ENCODE results near the gene MARVELD2.
"Not testable (repeated sequence)": the region's sequence is repeated elsewhere in the genome, so short reads cannot be mapped to it uniquely, and the experiment has no call there.

Gene MARVELD2, protein sequence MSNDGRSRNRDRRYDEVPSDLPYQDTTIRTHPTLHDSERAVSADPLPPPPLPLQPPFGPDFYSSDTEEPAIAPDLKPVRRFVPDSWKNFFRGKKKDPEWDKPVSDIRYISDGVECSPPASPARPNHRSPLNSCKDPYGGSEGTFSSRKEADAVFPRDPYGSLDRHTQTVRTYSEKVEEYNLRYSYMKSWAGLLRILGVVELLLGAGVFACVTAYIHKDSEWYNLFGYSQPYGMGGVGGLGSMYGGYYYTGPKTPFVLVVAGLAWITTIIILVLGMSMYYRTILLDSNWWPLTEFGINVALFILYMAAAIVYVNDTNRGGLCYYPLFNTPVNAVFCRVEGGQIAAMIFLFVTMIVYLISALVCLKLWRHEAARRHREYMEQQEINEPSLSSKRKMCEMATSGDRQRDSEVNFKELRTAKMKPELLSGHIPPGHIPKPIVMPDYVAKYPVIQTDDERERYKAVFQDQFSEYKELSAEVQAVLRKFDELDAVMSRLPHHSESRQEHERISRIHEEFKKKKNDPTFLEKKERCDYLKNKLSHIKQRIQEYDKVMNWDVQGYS

DNA sequence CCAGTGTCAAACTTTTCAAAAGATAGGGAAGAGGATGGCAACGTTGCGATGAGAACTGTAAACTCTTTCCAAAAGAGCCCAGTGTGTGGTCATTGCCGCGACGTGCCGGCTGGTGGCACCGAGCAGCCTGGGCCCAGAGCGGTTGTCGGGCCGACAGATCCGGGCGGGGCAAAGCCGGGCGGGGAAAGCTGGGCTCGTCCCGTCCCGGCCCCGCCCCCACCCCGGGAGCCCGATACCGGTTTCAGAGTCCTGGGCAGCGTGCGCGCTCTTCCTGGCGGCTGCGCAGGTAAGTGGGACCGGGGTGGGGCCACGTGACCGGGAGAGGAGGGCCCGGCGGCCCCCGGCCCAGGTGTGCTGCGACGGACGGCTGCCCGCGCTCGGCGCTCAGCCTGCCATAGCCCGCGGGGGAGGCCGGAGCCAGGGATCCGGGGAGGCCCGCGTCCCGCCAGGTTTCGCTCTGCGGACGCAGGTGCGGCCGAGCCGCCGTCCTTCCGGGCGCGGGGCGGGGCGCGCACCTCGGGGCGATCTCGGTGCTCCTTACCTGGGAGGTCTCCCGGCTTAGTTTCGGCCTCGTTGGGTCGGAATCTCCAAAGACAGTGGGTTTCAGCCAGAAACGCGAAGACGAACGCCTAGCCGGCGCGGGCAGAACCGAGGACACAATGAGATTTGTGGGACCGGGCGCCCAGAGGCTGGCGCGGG, at the start of gene MARVELD2:
TSS of gene MARVELD2 (plus strand) at position 232 of the 699 bp plus-strand sequence. CDS start 4,270 bp downstream, outside the sequence.
- peak in 1 of 2 donors; percentile 5 for DNase-seq

DNA sequence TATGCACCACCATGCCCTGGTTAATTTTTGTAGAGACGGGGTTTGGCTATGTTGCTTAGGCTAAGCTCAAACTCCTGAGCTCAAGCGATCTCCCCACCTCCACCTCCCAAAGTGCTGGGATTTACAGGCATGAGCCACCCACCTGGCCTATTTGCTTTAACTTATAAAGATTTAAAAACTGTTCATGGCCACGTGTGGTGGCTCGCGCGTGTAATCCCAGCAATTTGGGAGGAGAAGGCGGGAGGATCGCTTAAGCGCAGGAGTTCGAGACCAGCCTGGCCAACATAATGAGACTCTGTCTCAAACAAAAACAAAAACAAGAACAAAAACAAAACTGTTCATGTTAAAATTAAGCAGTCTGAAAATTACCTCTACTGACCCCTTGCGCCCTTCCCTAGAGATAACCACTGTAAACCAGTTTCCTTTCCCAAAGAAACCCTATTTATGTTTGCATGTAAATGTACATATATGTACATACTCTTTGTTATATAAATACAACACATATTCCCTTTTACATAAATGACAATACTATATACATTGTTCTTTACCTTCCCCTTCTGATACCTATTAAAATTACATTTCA, 47.1 kb upstream of the MARVELD2 start:
- no peak for DNase-seq

DNA sequence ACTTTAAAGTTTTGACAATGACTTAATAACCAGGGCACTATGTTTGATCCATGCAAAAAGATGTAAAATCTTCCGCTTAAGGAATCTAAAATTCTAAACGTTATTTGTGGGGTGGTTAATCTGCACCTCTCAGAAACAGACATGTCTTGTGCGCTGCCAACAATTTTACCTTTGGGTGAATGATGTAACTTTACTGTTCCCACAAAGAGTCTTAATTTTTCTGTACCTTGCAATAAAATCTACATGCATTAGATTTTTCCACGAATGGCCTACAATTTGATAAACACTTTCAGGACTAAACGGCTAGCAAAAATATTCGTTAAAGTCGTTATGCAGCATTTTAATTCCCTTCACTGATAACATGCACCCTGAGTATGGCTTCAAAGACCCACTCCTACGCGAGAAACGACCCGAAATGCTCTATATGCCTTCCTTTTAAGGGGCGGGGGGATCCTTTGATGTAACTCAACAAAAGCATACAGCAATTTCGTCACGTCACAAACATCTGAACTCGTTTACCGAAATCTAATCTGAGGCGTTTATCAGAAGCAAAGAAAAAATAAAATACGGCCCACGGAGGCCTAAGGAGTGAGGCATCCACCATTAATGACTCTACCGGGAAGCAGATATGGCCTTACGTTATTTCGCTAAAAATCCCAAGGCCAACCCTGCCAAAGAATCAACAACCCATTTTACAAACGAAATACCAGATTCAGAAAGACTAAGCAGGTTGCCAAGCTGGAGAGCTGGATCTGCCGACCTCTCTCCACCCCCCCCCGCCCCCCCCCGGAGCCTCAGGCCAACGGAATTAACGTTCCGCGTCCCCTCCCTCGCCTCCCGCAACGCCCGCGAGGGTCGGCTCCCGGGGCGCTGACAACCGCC, 46.2 kb upstream of the MARVELD2 start:
- no peak for DNase-seq

DNA sequence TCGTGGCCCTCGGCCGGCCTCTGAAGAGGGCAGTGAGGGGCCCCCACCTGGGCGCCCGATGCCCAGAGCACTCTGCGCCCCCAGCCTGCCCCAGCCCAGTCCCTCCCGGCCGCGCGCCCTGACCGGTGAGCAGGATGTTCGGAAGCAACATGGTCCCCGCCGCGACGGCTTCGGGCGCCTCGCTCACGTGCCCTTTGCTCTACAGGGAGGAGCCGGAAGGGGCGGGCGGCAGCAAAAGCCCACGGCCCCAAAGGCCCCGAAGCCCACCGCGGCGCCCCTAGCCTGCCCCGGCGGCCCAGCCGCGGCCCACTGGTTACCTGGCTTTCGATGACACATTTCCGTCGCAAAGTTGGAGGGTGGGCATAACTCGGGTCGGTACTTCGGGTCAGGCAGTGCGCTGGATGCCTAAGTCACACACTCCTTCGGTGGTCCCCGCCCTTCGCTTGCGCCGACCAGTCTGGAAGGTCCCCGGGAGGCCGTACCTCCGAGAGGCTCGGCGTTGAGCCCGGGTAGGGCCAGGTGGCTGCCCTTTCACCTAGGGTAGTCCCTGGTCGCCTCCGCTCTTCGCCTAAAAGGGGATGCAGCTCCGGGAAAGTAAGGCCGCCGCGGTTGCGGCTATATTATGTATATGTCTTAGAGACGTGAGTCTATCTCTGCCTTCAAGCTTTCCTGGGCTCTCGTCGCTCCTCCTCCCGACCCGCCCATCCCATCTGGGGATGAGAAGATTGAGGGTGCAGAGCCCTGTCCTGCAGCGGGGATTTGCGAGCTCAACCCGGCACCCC, 45.4 kb upstream of the MARVELD2 start, which contains the start of the genes AK6, RAD17 and TAF9:
TSS of gene AK6 (minus strand) at position 181 of the 782 bp plus-strand sequence. CDS start at position 151, 30 bp downstream.
TSS of gene RAD17 (plus strand) at position 479 of the 782 bp plus-strand sequence. CDS start 2,391 bp downstream, outside the sequence.
TSS of gene TAF9 (minus strand) at position 181 of the 782 bp plus-strand sequence. CDS start 3,783 bp downstream, outside the sequence.
- DNase-seq, result peak; percentile 91 to 93

DNA sequence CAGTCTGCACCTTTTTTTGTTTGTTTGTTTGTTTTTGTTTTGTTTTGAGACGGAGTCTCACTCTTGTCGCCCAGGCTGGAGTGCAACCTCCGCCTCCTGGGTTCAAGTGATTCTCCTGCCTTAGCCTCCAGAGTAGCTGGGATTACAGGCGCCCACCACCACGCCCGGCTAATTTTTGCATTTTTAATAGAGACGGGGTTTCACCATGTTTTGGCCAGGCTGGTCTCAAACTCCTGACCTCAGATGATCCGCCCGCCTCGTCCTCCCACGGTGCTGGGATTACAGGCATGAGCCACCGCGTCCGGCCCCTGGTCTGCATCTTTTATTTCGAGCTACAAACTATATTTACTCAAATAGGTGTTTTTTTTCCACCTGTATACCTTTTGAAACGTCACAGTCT, 44.6 kb upstream of the MARVELD2 start:
- not testable (repeated sequence) for DNase-seq

DNA sequence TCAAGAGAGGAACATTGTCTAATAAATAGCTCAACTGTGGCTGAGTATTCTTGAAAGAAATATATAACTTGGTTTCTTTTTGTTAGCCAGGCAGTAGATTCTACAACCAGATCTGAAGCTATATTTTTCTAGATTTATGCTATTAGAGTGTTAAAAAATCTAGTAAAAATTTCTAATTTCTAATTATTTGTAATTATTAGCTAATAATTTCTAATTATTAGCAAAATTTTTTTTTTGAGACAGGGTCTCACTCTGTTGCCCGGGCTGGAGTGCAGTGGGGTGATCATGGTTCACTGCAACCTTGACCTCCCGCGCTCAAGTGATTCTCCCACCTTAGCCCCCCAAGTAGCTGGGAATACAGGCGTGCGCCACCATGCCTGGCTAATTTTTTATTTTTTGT, 42.5 kb upstream of the MARVELD2 start:
- no peak for DNase-seq

DNA sequence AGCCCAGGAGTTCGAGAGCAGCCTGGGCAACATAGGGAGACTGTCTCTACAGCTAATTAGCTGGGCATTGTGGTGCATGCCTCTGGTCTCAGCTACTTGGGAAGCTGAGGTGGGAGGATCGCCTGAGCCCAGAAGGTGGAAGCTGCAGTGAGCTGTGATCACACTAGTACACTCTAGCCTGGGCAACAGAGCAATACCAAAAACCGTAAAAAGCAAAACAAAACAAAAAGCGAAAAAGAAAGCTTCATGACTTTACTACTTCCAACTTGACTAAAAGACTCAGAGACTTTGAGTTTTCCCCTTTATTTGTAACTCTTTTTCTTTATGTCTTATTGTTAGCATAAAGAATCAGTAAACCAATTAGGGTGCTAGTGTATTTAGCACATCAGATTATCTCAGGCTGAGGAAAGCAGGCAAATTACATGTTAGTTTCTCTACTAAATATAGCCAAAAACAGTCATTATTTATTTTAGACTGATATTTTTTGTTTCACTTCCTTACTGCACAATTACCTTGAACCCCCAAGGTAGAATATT, 39.9 kb upstream of the MARVELD2 start:
- no peak for DNase-seq

DNA sequence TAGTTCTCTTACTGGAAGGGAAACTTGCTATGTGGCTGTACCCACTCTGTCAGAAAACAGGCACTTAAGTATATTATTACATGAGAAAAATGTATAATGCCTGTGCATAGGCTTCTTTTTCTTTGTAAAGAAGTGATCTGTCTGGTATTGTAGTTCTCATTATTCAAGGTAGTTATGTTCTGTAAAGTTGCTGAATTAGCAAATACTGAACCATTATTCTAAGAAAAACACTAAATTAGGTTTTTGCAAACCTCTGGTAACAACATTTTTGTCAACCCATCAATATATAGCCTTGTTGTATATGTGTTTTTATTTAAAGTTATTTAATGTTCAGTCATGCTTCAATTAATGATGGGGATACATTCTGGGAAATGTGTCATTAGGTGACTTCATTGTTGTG, 36.5 kb upstream of the MARVELD2 start:
- DNase-seq, result no peak

DNA sequence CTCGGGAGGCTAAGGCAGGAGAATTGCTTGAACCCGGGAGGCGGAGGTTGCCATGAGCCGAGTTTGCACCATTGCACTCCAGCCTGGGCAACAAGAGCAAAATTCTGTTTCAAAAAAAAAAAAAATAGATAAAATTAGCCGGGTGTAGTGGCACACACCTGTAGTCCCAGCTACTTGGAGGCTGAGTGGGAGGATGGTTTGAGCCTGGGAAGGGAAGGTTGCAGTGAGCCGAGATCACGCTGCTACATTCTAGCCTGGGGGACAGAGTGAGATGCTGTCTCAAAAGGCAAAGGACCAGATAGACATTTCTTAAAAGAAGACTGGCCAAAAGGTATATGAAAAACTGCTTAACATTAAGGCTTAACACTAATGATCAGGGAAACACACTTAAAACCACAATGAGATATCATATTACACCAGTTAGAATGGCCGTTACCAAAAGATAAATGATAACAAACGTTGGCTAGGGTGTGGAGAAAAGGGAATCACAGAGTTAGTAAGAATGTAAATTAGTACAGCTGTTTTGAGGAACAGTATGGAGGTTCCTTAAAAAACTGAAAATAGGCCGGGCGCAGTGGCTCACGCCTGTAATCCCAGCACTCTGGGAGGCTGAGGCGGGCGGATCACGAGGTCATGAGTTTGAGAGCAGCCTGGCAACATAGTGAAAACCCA, 10.1 kb upstream of the MARVELD2 start:
- DNase-seq, result no peak

DNA sequence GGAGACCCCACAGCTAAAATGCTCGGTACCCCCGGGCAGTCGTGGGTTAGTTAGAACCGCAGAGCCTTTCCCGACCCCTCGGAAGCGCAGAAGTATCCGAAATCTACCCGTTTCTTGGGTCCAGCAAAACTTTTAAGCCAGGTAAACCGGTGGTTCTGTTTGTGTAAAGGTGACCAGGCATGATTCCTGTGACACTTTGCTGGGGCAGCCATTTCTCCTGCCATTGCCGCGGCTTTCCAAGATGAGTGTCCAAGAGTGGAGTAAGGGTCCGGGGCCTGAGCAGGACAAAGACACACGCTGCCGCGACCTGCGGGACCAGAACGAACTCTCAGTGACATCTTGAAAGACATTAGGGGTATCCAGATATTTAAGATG, 655 bp downstream of the MARVELD2 start:
- no peak for DNase-seq

DNA sequence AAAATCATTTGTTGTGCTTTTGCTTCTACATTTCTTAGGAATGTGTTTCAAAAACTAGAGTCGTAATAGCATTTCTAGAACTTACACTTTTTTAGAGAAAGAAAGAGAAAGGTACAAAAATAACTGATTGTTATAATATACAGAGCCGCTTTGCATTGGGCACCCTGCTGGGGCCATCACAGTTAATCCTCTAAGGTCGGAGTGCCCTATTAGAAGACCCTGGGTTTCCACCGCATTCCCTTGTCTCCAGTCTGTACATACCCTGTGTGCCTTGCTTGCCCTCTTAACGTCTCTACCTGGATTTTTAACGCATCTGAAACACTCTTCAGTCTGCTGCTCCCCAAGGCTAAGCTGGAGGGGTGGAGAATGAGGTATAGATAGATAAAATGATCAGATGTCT, 1.3 kb downstream of the MARVELD2 start:
- DNase-seq, result no peak

DNA sequence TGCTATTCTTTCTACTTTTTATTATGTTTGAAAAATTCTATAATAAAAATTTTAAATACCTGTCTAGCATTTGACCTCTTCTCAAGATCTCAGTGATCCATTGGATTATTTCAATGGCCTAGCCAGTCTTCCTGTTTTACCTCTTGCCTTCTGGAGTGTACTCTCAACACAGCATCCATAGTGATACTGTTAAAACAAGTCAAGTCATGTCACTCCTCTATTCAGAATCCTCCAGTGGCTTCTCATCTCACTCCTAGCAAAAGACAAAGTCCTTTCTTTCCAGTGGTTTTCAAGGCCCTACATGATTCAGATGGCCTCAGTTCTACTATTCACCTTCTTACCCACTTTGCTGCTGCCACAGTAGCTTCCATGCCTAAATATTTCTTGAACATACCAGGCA, 1.8 kb downstream of the MARVELD2 start:
- no peak for DNase-seq

DNA sequence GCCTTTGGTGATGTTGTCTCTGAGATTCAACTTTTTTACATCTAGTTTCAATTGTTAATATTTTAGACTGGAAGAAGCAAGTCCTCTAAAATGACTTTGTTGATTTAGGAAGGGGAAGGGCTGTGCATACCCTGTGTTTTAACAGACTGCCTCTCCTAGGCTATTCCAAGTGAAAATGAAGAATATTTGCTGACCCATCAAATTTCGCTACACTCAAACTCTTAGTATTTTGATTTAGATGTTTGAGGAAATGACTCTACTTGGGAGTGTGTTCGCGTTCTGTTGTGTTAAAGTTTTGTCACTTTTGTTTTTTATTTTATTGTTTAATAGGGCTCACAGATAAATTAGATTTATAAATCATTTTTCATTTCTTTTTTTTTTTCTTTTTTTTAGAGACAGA, 3.6 kb downstream of the MARVELD2 start:
- DNase-seq, result no peak

DNA sequence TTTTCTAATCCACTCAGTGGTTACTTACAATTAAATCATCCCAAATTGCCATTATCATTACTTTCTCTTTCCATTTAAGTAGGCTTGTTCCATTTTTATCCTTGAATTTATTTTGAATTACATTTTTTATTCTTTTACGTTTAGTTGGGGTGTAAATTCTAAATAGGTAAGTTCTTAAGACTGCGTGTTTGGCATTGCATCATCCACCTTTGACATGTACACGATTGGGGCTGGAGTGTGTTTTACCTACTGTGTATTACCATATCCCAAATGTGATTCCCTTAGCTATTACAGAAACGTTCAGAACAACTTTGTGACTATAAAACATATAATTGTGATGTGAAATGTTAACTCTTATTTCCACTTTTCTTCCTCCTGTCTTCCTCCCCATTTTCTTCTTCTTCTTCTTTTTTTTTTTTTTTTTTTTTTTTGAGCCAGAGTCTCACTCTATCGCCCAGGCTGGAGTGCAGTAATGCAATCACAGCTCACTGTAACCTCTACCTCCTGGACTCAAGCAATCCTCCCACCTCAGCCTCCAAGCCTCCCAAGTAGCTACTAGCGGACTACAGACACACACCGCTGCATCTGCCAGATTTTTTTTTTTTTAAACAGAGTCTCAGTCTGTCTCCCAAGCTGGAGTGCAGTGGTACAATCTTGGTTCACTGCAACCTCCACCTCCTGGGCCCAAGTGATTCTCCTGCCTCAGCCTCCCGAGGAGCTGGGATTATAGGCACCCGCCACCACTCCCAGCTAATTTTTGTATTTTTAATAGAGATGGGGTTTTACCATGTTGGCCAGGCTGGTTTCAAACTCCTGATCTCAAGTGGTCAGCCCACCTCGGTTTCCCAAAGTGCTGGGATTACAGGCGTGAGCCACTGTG, 16.7 kb downstream of the MARVELD2 start:
- DNase-seq, result no peak

DNA sequence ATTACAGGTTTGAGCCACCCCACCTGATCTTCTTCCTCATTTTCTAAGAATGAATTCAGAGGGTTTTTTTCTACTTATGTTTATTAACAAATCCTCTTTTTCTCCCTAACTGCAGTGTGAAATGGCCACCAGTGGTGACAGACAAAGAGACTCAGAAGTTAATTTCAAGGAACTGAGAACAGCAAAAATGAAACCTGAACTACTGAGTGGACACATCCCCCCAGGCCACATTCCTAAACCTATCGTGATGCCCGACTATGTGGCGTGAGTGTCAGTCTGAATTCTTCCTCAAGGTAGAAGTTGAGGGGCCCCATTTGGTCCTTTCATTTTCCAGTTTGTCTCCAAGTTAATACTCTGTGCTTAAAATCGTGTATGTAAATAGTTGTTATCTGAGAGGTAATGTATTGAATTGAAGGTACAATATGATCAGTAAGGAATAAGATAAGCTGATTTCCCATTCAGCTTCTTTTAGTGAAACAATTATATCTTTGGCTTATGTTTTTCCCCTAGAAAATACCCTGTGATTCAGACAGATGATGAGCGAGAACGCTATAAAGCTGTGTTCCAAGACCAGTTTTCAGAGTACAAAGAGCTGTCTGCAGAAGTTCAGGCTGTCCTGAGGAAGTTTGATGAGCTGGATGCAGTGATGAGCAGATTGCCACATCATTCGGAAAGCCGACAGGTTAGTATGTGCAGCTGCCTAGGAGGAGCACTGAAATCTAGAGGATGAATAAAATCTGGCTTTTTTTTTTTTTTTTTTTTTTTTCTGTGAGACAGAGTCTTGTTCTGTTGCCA, 17.7 kb downstream of the MARVELD2 start:
- DNase-seq, result no peak

DNA sequence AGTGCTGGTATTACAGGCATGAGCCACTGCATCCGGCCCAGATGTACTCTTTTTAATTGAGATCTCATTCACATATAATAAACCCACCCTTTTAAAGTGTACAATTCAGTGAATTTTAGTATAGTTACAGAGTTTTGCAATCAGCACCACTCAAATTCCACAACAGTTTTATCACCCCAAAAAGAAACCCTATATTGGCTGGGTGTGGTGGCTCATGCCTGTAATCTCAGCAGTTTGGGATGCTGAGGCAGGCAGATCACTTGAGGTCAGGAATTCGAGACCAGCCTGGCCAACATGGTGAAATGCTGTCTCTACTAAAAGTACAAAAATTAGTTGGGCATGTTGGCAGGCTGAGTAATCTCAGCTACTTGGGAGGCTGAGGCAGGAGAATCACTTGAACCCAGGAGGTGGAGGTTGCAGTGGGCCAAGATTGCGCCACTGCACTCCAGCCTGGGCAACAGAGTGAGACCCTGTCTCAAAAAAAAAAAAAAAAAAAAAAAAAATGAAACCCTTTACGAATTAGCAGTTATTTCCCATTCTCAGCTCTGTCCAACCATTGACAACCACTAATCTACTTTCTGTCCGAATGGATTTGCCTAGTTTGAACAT, 20.5 kb downstream of the MARVELD2 start:
- DNase-seq, result not testable (repeated sequence)

DNA sequence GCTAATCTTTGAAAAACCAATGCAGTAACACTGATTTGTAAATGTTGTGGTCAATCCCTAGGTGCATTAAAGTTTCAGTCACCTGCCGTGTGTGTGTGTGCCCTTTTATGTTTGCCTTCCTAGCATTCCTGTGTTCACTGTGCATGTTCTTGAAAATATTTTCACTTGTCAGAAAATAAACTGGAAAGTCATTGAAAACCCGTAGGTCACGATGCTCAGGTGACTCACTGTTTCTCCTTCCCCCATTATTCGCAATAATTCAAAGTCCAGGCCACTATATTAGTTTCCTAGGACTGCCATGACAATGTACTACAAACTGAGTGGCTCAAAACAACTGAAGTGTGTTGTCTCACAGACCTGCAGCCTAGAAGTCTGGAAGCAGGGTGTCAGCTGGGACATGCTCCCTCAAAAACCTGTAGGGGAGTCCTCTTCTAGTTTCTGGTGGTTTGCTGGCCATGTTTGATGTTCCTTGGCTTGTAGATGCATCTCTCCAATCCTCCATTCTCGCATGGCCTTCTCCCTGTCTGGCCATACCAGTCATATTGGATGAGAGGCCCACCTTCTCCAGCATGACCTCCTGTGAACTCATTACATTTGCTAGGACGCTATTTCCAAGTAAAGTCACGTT, 29.3 kb downstream of the MARVELD2 start:
- DNase-seq, result no peak

All from hippocampal formation (tissue), 2 donors.